Upper lobe of left lung (tissue), 6 donors: ENCODE measurements around the gene PAX5. TPM values are rescaled to one million over a fixed set of nuclear protein-coding genes. Genes with fewer than 3 reads are reported as not detected.

Source experiments
- ATAC-seq, 2 donors: fragments of 200-7000 bp; cut with Tn5 transposase; one replicate each; pipeline ENCODE4 v1.9.1; 2022; ENCODE audit warnings: mild to moderate bottlenecking in 2 of 2, moderate library complexity in 2 of 2; ENCODE audit not compliant: low FRiP score in 2 of 2
- DNase-seq, 2 donors: peaks; one replicate each; pipeline ENCODE4 v3.0.0-alpha.2; 2019 to 2020
- H3K27ac ChIP-seq, 4 donors: fragments of 200-600 bp; sonication (generic); one replicate each; pipeline ENCODE4 v1.5.1; 2016 to 2019
- H3K27me3 ChIP-seq, 4 donors: fragments of 200-600 bp; sonication (generic); one replicate each; pipeline ENCODE4 v1.5.1; 2017 to 2019
- H3K36me3 ChIP-seq, 4 donors: fragments of 200-600 bp; sonication (generic); one replicate each; pipeline ENCODE4 v1.5.1; 2016 to 2019
- H3K4me1 ChIP-seq, 4 donors: fragments of 200-600 bp; sonication (generic); one replicate each; pipeline ENCODE4 v1.5.1; 2018 to 2019
- H3K4me3 ChIP-seq, 4 donors: fragments of 200-600 bp; sonication (generic); one replicate each; pipeline ENCODE4 v1.5.1; 2017 to 2019; ENCODE audit warnings: mild to moderate bottlenecking in 2 of 4, moderate library complexity in 1 of 4
- H3K9me3 ChIP-seq, 4 donors: fragments of 200-600 bp; sonication (generic); one replicate each; pipeline ENCODE4 v1.5.1; 2018 to 2019
- EP300 ChIP-seq, 4 donors: sonication (generic); formaldehyde crosslinking; IDR thresholded peaks; one replicate each; pipeline ENCODE4 v1.5.1; 2017; ENCODE audit warnings: antibody characterized with exemption in 4 of 4, control low read depth in 2 of 4
- POLR2A ChIP-seq, 4 donors: fragments of 450-650 bp; IDR thresholded peaks; one replicate each; pipeline ENCODE4 v1.5.1; 2016 to 2017; ENCODE audit warnings: antibody characterized with exemption in 4 of 4, mild to moderate bottlenecking in 2 of 4
- POLR2AphosphoS5 ChIP-seq, 2 donors: sonication (generic); formaldehyde crosslinking; IDR thresholded peaks; one replicate each; pipeline ENCODE4 v1.5.1; 2017; ENCODE audit warnings: antibody characterized with exemption in 2 of 2
- WGBS, 2 donors: methylation state at CpG; one replicate each; pipeline ENCODE4 v1.1.5; 2017 to 2018; 5-methylcytosine and 5-hydroxymethylcytosine counted together
- total RNA-seq, 6 donors: library from RNA; depleted of rRNA in 4 of 6; stranded (reverse); fragments of >200 nt in 4 of 6; gene quantifications; one replicate each; pipeline versions ENCODE4 v1.1.0 to v1.2.1, GENCODE V29; 2016 to 2021
- TF ChIP-seq, protein P1 (sequence below), 6 experiments: fragments of 450-650 bp in 4 of 6; fragments of 200-600 bp in 2 of 6; sonication (generic) in 2 of 6; IDR thresholded peaks; one replicate each; pipeline ENCODE4 v1.5.1; 2016 to 2019; ENCODE audit warnings: antibody characterized with exemption in 6 of 6
- donor health status: DM: no; HTN: no; CAD: no; lungs with moderate emphysema.
- donor health status: DM: no; HTN: yes; CAD: no; lungs with severe emphysema.

PAX5 gene
- total RNA-seq, 6 donors from 2014 or later = under 0.01 to 0.64 (median 0.43) TPM; not detected in 1

- no peak for TF ChIP-seq POLR2A (IDR thresholded peaks at IDR 0.05)
- no peak for TF ChIP-seq POLR2AphosphoS5 (IDR thresholded peaks at IDR 0.05)
- TF ChIP-seq EP300 (IDR thresholded peaks at IDR 0.05) = no peak
- TF ChIP-seq, protein P1, sequence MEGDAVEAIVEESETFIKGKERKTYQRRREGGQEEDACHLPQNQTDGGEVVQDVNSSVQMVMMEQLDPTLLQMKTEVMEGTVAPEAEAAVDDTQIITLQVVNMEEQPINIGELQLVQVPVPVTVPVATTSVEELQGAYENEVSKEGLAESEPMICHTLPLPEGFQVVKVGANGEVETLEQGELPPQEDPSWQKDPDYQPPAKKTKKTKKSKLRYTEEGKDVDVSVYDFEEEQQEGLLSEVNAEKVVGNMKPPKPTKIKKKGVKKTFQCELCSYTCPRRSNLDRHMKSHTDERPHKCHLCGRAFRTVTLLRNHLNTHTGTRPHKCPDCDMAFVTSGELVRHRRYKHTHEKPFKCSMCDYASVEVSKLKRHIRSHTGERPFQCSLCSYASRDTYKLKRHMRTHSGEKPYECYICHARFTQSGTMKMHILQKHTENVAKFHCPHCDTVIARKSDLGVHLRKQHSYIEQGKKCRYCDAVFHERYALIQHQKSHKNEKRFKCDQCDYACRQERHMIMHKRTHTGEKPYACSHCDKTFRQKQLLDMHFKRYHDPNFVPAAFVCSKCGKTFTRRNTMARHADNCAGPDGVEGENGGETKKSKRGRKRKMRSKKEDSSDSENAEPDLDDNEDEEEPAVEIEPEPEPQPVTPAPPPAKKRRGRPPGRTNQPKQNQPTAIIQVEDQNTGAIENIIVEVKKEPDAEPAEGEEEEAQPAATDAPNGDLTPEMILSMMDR (IDR thresholded peaks at IDR 0.05) = no peak
- H3K4me3 ChIP-seq = no peak overlapping the region
- no peaks in the 10 kb centered on the region for H3K9me3 ChIP-seq
- peaks cover 0 to 5% (median 0%) of the 10 kb centered on the region in 4 donors for H3K4me1 ChIP-seq
- no peaks in the 10 kb centered on the region for H3K36me3 ChIP-seq
- 80 to 83% methylated on average over 16 to 18 of the region's 18 CpGs for whole genome bisulfite sequencing, 2 donors
- DNase-seq (no peak), ATAC-seq (no peak)
- no peak overlapping the region for H3K27ac ChIP-seq
- H3K27me3 ChIP-seq = no peaks in the 10 kb centered on the region
These were observed 133.8 kb downstream of the PAX5 start for GRCh38 chr9:36900136-36900855.

DNA sequence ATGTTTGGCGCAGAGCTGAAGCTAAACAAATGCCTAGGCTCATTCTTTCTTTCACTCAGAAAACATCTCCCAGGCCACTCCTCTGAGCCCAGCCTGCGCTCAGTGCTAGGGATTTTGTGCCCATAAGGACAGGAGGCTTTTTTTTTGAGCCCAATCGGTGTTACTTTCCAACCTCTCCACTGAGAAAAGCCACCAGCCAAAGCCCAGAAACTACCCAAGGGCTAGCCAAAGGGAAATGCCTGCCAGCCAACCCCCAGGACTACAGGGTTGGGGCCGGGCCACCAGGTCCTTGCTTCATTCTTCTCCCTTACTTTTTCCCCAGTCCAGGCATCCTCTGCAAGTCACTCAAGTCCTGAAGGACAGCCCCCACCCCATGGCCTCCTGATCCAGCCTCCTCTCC, 134.7 kb downstream of the PAX5 start:
- Histone ChIP-seq H3K27ac (no peak overlapping the region), H3K4me3 (no peak overlapping the region), H3K4me1 (peaks cover 0 to 5% (median 0%) of the 10 kb centered on the region in 4 donors), H3K9me3 (no peaks in the 10 kb centered on the region), H3K27me3 (no peaks in the 10 kb centered on the region), H3K36me3 (no peaks in the 10 kb centered on the region)
- no peak for DNase-seq
- TF ChIP-seq EP300 (IDR thresholded peaks at IDR 0.05) = no peak
- no peak for TF ChIP-seq POLR2A (IDR thresholded peaks at IDR 0.05)
- no peak for TF ChIP-seq POLR2AphosphoS5 (IDR thresholded peaks at IDR 0.05)
- TF ChIP-seq, protein P1 (IDR thresholded peaks at IDR 0.05) = no peak
- WGBS, 2 donors = 85 to 91% methylated on average over 4 of the region's 4 CpGs
- ATAC-seq = no peak

- no peaks in the 10 kb centered on the region for H3K36me3 ChIP-seq
- ATAC-seq = no peak
- no peak for DNase-seq
- TF ChIP-seq EP300 (IDR thresholded peaks at IDR 0.05) (no peak), POLR2AphosphoS5 (IDR thresholded peaks at IDR 0.05) (no peak), POLR2A (IDR thresholded peaks at IDR 0.05) (no peak)
- TF ChIP-seq, protein P1 (IDR thresholded peaks at IDR 0.05) = no peak
- H3K9me3 ChIP-seq = no peaks in the 10 kb centered on the region
- WGBS, 2 donors = 76 to 88% methylated on average over 17 to 18 of the region's 18 CpGs
- no peak overlapping the region for H3K4me3 ChIP-seq
- no peaks in the 10 kb centered on the region for H3K27me3 ChIP-seq
- H3K27ac ChIP-seq = no peak overlapping the region
- no peaks in the 10 kb centered on the region for H3K4me1 ChIP-seq
These were observed 135.5 kb downstream of the PAX5 start for GRCh38 chr9:36898431-36899020.

- H3K36me3 ChIP-seq = no peaks in the 10 kb centered on the region
- H3K27me3 ChIP-seq = no peaks in the 10 kb centered on the region
- H3K27ac ChIP-seq = no peak overlapping the region
- WGBS, 2 donors = 12 to 26% methylated on average over 2 of the region's 2 CpGs
- TF ChIP-seq, protein P1 (IDR thresholded peaks at IDR 0.05) = no peak
- TF ChIP-seq POLR2AphosphoS5 (IDR thresholded peaks at IDR 0.05) = no peak
- no peak for TF ChIP-seq POLR2A (IDR thresholded peaks at IDR 0.05)
- no peak for TF ChIP-seq EP300 (IDR thresholded peaks at IDR 0.05)
- H3K9me3 ChIP-seq = no peaks in the 10 kb centered on the region
- ATAC-seq = no peak
- no peaks in the 10 kb centered on the region for H3K4me1 ChIP-seq
- no peak overlapping the region for H3K4me3 ChIP-seq
- DNase-seq = no peak
These were observed 136.6 kb downstream of the PAX5 start for GRCh38 chr9:36897478-36897877.
